Transverse colon (tissue), 4 donors: Measurements from ENCODE around the gene SLC39A11. TPM values are rescaled to one million over a fixed set of nuclear protein-coding genes. Genes with fewer than 3 reads are reported as not detected.

Experiments
- DNase-seq: peaks from one replicate; pipeline ENCODE4 v3.0.0-alpha.2; 2019
- H3K27ac ChIP-seq, 4 donors: fragments of 200-600 bp; sonication (generic); 2 replicates each; pipeline ENCODE4 v1.5.1; 2016 to 2018; ENCODE audit warnings: inconsistent platforms in 4 of 4
- H3K27me3 ChIP-seq: fragments of 200-600 bp; sonication (generic); 2 replicates; pipeline ENCODE4 v1.5.1; 2017; ENCODE audit warnings: inconsistent platforms
- H3K36me3 ChIP-seq, 4 donors: fragments of 200-600 bp; sonication (generic); 2 replicates each; pipeline ENCODE4 v1.5.1; 2017 to 2019; ENCODE audit warnings: inconsistent platforms in 4 of 4
- H3K4me1 ChIP-seq, 4 donors: fragments of 200-600 bp; sonication (generic); 2 replicates each; pipeline ENCODE4 v1.5.1; 2017 to 2020; ENCODE audit warnings: inconsistent platforms in 4 of 4
- H3K4me3 ChIP-seq, 4 donors: fragments of 200-600 bp; sonication (generic); 1 replicate in 1 of 4; 2 replicates in 3 of 4; pipeline versions ENCODE4 v1.5.1 to v1.6.1; 2017 to 2019; ENCODE audit warnings: inconsistent platforms in 4 of 4
- H3K9me3 ChIP-seq, 2 donors: fragments of 200-600 bp; sonication (generic); 2 replicates each; pipeline ENCODE4 v1.5.1; 2017 to 2019; ENCODE audit warnings: inconsistent platforms in 2 of 2
- EP300 ChIP-seq: sonication (generic); formaldehyde crosslinking; IDR thresholded peaks from one replicate; pipeline ENCODE4 v1.6.1; 2017; ENCODE audit warnings: antibody characterized with exemption, low read depth
- POLR2A ChIP-seq: fragments of 450-650 bp; IDR thresholded peaks from one replicate; pipeline ENCODE4 v1.6.1; 2016; ENCODE audit warnings: antibody characterized with exemption, mild to moderate bottlenecking, moderate library complexity
- POLR2AphosphoS5 ChIP-seq, 3 donors: sonication (generic); formaldehyde crosslinking; IDR thresholded peaks; one replicate each; pipeline ENCODE4 v1.6.1; 2016; ENCODE audit warnings: antibody characterized with exemption in 3 of 3
- WGBS, 2 donors: methylation state at CpG; one replicate each; pipeline ENCODE4 v1.1.5; 2018; ENCODE audit warnings: low coverage in 1 of 2; 5-methylcytosine and 5-hydroxymethylcytosine counted together
- in situ Hi-C, 4 donors: fragments of 200-750 bp; cut with MboI; loops; one replicate each; pipeline versions ENCODE4 v1.15.0 to v1.15.1; 2017; ENCODE audit warnings: low sequenced_read_pairs in 3 of 4, low pct_ligation_motif_present in 1 of 4, low pct_unique_long_range_greater_than_20kb in 1 of 4
- intact Hi-C: fragments of 100-400 bp; cut with DNase I; formaldehyde crosslinking; loops from one replicate; pipeline ENCODE4 v1.15.1; 2023; ENCODE audit warnings: low total_unique reads
- total RNA-seq, 4 donors: library from RNA; depleted of rRNA; stranded (reverse); fragments of >200 nt; gene quantifications; one replicate each; pipeline ENCODE4 v1.1.0, GENCODE V29; 2016
- TF ChIP-seq, protein P1 (sequence below), 5 experiments: fragments of 200-600 bp in 3 of 5; fragments of 450-650 bp in 2 of 5; sonication (generic) in 3 of 5; IDR thresholded peaks; 1 replicate in 2 of 5; 2 replicates in 3 of 5; pipeline ENCODE4 v1.5.1; 2016 to 2017; ENCODE audit warnings: antibody characterized with exemption in 5 of 5, inconsistent platforms in 3 of 5, mild to moderate bottlenecking in 2 of 5, moderate library complexity in 1 of 5

SLC39A11 gene
- total RNA-seq, 4 donors from 2014 or later, result 20.7 to 49.7 (median 33.3) TPM

DNA sequence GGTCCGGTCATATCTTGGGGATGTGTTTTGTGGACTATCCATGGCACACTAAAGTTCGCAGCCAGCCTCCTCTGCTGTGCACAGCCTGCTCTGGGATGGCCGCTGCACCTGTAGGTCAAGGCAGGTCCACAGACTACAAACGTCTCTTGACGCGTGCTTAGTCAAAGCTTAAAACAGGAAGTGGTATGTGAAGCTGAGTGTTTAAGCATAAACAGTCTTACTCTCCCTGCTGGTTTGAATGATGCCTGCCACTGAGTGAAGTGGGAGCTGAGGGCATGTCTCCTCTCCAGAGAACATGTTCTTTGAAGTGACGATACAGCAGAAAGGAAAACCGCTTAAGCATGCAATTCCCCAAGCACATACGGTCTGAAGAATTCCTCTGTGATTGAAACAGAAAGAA is 365.6 kb downstream of the SLC39A11 start:
- Histone ChIP-seq H3K4me1 (peaks cover 0 to 9% (median 3%) of the 10 kb centered on the region in 4 donors), H3K27ac (no peak overlapping the region), H3K27me3 (no peaks in the 10 kb centered on the region), H3K4me3 (no peak overlapping the region), H3K36me3 (no peaks in the 10 kb centered on the region), H3K9me3 (no peaks in the 10 kb centered on the region)
- intact Hi-C loops, result loop anchor here (10.0 kb wide), 1 partner anchor 428 kb away; no protein-coding TSS in a partner anchor
- 43 to 56% methylated on average over 3 to 9 of the region's 9 CpGs for WGBS, 2 donors
- in situ Hi-C loops, result loop anchor here (10.0 to 25.0 kb wide), 5 partner anchors 172 to 648 kb away; no protein-coding TSS in a partner anchor
- TF ChIP-seq, protein P1, sequence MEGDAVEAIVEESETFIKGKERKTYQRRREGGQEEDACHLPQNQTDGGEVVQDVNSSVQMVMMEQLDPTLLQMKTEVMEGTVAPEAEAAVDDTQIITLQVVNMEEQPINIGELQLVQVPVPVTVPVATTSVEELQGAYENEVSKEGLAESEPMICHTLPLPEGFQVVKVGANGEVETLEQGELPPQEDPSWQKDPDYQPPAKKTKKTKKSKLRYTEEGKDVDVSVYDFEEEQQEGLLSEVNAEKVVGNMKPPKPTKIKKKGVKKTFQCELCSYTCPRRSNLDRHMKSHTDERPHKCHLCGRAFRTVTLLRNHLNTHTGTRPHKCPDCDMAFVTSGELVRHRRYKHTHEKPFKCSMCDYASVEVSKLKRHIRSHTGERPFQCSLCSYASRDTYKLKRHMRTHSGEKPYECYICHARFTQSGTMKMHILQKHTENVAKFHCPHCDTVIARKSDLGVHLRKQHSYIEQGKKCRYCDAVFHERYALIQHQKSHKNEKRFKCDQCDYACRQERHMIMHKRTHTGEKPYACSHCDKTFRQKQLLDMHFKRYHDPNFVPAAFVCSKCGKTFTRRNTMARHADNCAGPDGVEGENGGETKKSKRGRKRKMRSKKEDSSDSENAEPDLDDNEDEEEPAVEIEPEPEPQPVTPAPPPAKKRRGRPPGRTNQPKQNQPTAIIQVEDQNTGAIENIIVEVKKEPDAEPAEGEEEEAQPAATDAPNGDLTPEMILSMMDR (IDR thresholded peaks at IDR 0.05), result no peak
- no peak for TF ChIP-seq EP300
- no peak for TF ChIP-seq POLR2AphosphoS5 (IDR thresholded peaks at IDR 0.05)
- TF ChIP-seq POLR2A, result no peak
- peak; percentile 11 for DNase-seq

DNA sequence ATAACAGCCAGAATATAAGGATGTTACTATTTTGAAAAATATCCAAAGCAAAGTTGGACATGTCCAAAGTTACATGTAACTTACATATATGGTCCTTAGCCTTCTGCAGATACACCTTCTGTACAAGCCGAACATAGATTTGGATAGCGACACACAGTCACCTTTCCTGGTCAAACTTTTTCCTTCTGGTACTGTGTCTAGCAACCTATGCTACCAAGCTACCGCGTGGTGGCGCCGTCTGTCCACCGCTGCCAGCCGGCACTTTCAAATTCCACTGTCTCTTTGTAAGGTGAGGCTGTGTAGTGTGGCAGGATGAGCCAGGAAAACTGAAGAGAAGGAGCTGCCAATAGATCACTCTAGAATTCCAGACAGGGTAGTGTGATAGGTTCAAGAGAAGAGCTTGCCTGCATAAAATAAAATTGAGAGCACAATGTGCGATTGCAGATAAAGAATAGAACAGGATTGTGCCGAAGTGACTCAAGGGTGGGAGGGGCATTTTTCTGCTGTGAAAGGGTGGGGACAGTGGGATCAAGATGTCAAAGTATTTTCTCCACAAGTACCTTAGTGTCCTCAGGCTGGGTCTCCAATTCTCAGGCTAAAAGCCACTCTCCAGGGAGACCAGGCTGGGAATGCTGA is 366.9 kb downstream of the SLC39A11 start:
- no peak for TF ChIP-seq EP300
- TF ChIP-seq, protein P1 (IDR thresholded peaks at IDR 0.05), result peak; percentile 67 to 89 (median 80)
- Histone ChIP-seq H3K9me3 (no peaks in the 10 kb centered on the region), H3K27me3 (no peaks in the 10 kb centered on the region), H3K36me3 (no peaks in the 10 kb centered on the region), H3K4me3 (no peak overlapping the region), H3K4me1 (peaks cover 0 to 9% (median 3%) of the 10 kb centered on the region in 4 donors), H3K27ac (no peak overlapping the region)
- in situ Hi-C loops (loop anchor here (10.0 to 25.0 kb wide), 5 partner anchors 171 to 649 kb away; no protein-coding TSS in a partner anchor), intact Hi-C loops (loop anchor here (10.0 kb wide), 1 partner anchor 429 kb away; no protein-coding TSS in a partner anchor)
- WGBS, 2 donors, result 27 to 32% methylated on average over 7 to 10 of the region's 10 CpGs
- peak; percentile 69 for DNase-seq

DNA sequence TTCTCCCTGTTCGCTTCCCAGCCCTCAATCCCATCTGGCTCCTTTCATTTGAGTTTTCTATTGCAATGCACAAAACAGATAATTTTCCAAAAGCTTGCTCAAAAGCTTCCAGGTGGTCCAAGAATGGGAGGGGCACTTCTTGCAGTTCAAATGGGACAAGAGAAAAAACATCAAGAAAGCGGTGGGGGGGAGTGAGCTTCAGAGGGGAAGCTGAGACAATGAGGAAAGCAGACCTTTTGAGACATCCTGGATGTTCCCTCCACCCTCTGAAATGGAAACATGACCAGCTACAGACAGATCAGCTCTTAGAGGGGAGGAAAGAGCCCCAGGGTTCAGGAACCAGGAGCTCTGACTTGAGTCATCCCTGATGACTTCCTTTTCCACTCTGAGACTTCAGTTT is 368.2 kb downstream of the SLC39A11 start:
- no peak overlapping the region for H3K27ac ChIP-seq
- DNase-seq, result no peak
- H3K4me1 ChIP-seq, result peaks cover 0 to 12% (median 3%) of the 10 kb centered on the region in 4 donors
- H3K36me3 ChIP-seq, result no peaks in the 10 kb centered on the region
- H3K4me3 ChIP-seq, result no peak overlapping the region
- intact Hi-C loops, result loop anchor here (10.0 kb wide), 1 partner anchor 431 kb away; no protein-coding TSS in a partner anchor
- WGBS, 2 donors, result 89 to 93% methylated on average over 2 of the region's 2 CpGs
- no peaks in the 10 kb centered on the region for H3K27me3 ChIP-seq
- in situ Hi-C loops, result loop anchor here (10.0 kb wide), 4 partner anchors 169 to 651 kb away; no protein-coding TSS in a partner anchor
- TF ChIP-seq EP300 (no peak), POLR2AphosphoS5 (IDR thresholded peaks at IDR 0.05) (no peak), POLR2A (no peak)
- TF ChIP-seq, protein P1 (IDR thresholded peaks at IDR 0.05), result no peak
- no peaks in the 10 kb centered on the region for H3K9me3 ChIP-seq

DNA sequence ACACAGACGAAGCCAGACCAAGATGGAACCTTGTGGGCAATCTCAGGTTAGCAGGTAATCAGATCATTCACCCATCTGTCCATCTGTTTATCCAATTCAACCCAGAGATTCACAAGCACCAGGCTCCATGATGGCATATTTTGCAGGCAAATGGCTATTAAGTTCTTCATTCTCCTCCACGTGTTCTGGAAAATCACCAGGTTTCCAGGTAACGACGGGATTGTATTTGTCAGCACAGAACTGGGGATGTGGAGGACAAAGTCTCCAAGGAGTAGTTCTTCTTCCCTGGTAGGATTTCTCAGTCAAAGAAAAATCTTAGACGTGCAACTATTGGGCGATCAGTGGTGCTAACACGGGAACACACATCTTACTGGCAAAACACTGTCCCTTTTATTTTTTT is 368.8 kb downstream of the SLC39A11 start:
- no peak for DNase-seq
- peaks cover 0 to 12% (median 3%) of the 10 kb centered on the region in 4 donors for H3K4me1 ChIP-seq
- intact Hi-C loops (loop anchor here (10.0 kb wide), 1 partner anchor 431 kb away; no protein-coding TSS in a partner anchor), in situ Hi-C loops (loop anchor here (10.0 kb wide), 4 partner anchors 169 to 651 kb away; no protein-coding TSS in a partner anchor)
- no peaks in the 10 kb centered on the region for H3K9me3 ChIP-seq
- no peak overlapping the region for H3K27ac ChIP-seq
- 85 to 100% methylated on average over 2 to 7 of the region's 7 CpGs for WGBS, 2 donors
- no peaks in the 10 kb centered on the region for H3K27me3 ChIP-seq
- TF ChIP-seq POLR2AphosphoS5 (IDR thresholded peaks at IDR 0.05) (no peak), POLR2A (no peak), EP300 (no peak)
- TF ChIP-seq, protein P1 (IDR thresholded peaks at IDR 0.05), result no peak
- no peaks in the 10 kb centered on the region for H3K36me3 ChIP-seq
- no peak overlapping the region for H3K4me3 ChIP-seq
